ENCODE data around the gene PIK3C3. TPM values are rescaled to one million over a fixed set of nuclear protein-coding genes. Genes with fewer than 3 reads are reported as not detected.
"Not testable (repeated sequence)": the region's sequence is repeated elsewhere in the genome, so short reads cannot be mapped to it uniquely, and the experiment has no call there.

Gene PIK3C3
- polyA plus RNA-seq, 1 experiment = 77.5 TPM

DNA sequence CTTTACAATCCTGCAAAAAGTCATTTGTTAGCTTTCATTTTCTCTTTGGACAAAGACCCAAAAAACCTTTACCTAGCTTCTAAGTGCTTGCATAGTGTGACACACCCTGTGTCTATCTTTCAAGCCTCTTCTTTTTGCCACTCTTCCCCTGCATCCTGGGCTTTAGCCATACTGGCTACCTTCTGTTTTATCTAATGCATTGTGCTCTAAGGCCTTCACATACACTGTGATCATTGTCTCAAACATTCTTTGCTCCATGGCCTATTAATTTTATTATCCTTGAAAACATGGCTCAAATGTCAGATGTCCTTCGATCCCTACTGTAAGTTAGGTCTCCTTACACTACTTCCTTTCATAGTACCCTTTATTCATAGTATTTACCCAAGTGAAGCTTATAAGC is 84.4 kb downstream of the PIK3C3 start:
- no peaks in the 10 kb centered on the region for H3K9me3 ChIP-seq (ENCODE audit: control insufficient read depth, insufficient read depth, low read length)
- H3K27me3 ChIP-seq (ENCODE audit: control insufficient read depth, insufficient read depth, low read length) = no peaks in the 10 kb centered on the region
- ChIA-PET CTCF (interaction anchor here (1.0 to 8.4 kb wide), 3 partner anchors 8 to 13 kb away, joined by 3 to 129 read pairs (median 94); no protein-coding TSS in a partner anchor), POLR2A (interaction anchor here (0.7 kb wide), 1 partner anchor 8 kb away, joined by 4 read pairs; no protein-coding TSS in a partner anchor)
- peak overlapping the region; percentile 65 for H3K27ac ChIP-seq (ENCODE audit: low read depth, low read length)
- no peak for DNase-seq (ENCODE audit: low read depth, low spot score)
- no peak for TF ChIP-seq CTCF (IDR thresholded peaks at IDR 0.05; ENCODE audit: low read depth, low read length)
- no peak overlapping the region for H3K4me3 ChIP-seq (ENCODE audit: low read depth, low read length)

DNA sequence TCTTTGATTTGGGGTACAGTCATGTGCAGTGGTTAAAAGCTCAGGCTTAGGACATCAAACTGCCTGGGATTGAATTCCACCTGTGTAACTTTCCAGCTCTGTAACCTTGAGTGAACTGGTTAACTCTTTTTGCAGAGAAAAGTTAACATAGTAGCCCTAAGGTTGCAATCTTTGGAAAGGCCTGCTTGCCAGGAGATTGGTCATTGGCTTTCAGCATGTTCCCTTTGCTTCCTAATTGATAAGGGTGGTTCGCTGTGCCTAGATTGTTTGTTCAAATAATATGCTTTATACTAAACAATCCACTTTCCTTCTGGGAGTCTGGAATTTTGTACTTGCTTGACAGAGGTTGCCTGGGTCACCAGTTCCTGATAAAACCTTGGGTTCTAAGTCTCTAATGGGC is 86.8 kb downstream of the PIK3C3 start:
- CTCF ChIA-PET = interaction anchor here (1.2 to 8.4 kb wide), 3 partner anchors 11 to 22 kb away, joined by 3 to 129 read pairs (median 94); no protein-coding TSS in a partner anchor

GRCh38 chr18:42045346-42045745 is 90.3 kb downstream of the PIK3C3 start:
- ChIA-PET CTCF (interaction anchor here (1.1 to 1.7 kb wide), 3 partner anchors 9 to 17 kb away, joined by 5 to 10 read pairs (median 9); no protein-coding TSS in a partner anchor), POLR2A (no interaction called here)
- Histone ChIP-seq H3K27me3 (ENCODE audit: control insufficient read depth, insufficient read depth, low read length) (no peaks in the 10 kb centered on the region), H3K4me3 (ENCODE audit: low read depth, low read length) (no peak overlapping the region), H3K9me3 (ENCODE audit: control insufficient read depth, insufficient read depth, low read length) (no peaks in the 10 kb centered on the region), H3K27ac (ENCODE audit: low read depth, low read length) (no peak overlapping the region)
- DNase-seq (ENCODE audit: low read depth, low spot score) = no peak
- no peak for TF ChIP-seq CTCF (IDR thresholded peaks at IDR 0.05; ENCODE audit: low read depth, low read length)

More for the DNA sequence above, 86.8 kb downstream of the PIK3C3 start:
- POLR2A ChIA-PET = no interaction called here
- H3K27ac ChIP-seq (ENCODE audit: low read depth, low read length) = no peak overlapping the region
- H3K27me3 ChIP-seq (ENCODE audit: control insufficient read depth, insufficient read depth, low read length) = no peaks in the 10 kb centered on the region
- no peak for DNase-seq (ENCODE audit: low read depth, low spot score)
- no peak overlapping the region for H3K4me3 ChIP-seq (ENCODE audit: low read depth, low read length)
- TF ChIP-seq CTCF (IDR thresholded peaks at IDR 0.05; ENCODE audit: low read depth, low read length) = no peak
- no peaks in the 10 kb centered on the region for H3K9me3 ChIP-seq (ENCODE audit: control insufficient read depth, insufficient read depth, low read length)

- Histone ChIP-seq H3K27me3 (ENCODE audit: control insufficient read depth, insufficient read depth, low read length) (no peaks in the 10 kb centered on the region), H3K9me3 (ENCODE audit: control insufficient read depth, insufficient read depth, low read length) (no peaks in the 10 kb centered on the region), H3K4me3 (ENCODE audit: low read depth, low read length) (no peak overlapping the region), H3K27ac (ENCODE audit: low read depth, low read length) (no peak overlapping the region)
- CTCF ChIA-PET = interaction anchor here (0.9 to 2.8 kb wide), 5 partner anchors 9 to 67 kb away, joined by 3 to 25 read pairs (median 9); no protein-coding TSS in a partner anchor
- no peak for TF ChIP-seq CTCF (IDR thresholded peaks at IDR 0.05; ENCODE audit: low read depth, low read length)
- POLR2A ChIA-PET = interaction anchor here (0.8 kb wide), 1 partner anchor 8 kb away, joined by 4 read pairs; no protein-coding TSS in a partner anchor
- no peak for DNase-seq (ENCODE audit: low read depth, low spot score)
Observed at GRCh38 chr18:42047721-42048120, 92.7 kb downstream of the PIK3C3 start.

- no peak overlapping the region for H3K4me3 ChIP-seq (ENCODE audit: low read depth, low read length)
- peak; percentile 55 for DNase-seq (ENCODE audit: low read depth, low spot score)
- TF ChIP-seq CTCF (IDR thresholded peaks at IDR 0.05; ENCODE audit: low read depth, low read length) = no peak
- no peak overlapping the region for H3K27ac ChIP-seq (ENCODE audit: low read depth, low read length)
- CTCF ChIA-PET = interaction anchor here (0.9 to 2.8 kb wide), 5 partner anchors 9 to 66 kb away, joined by 3 to 25 read pairs (median 9); no protein-coding TSS in a partner anchor
- no peaks in the 10 kb centered on the region for H3K27me3 ChIP-seq (ENCODE audit: control insufficient read depth, insufficient read depth, low read length)
- POLR2A ChIA-PET = no interaction called here
- H3K9me3 ChIP-seq (ENCODE audit: control insufficient read depth, insufficient read depth, low read length) = no peaks in the 10 kb centered on the region
Observed at GRCh38 chr18:42048158-42048557, 93.1 kb downstream of the PIK3C3 start.

DNA sequence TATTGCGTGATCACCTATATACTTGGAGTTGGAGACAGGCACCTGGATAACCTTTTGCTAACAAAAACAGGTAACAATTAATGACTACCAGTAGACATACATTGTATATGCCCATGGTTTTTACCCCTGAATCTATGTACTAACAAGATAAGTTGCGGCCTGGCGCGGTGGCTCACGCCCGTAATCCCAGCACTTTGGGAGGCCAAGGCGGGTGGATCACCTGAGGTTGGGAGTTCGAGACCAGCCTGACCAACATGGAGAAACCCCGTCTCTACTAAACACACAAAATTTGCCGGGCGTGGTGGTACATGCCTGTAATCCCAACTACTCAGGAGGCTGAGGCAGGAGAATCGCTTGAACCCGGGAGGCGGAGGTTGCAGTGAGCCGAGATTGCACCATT is 94.5 kb downstream of the PIK3C3 start:
- POLR2A ChIA-PET; DNase-seq (ENCODE audit: low read depth, low spot score); H3K27me3 ChIP-seq (ENCODE audit: control insufficient read depth, insufficient read depth, low read length); H3K4me3 ChIP-seq (ENCODE audit: low read depth, low read length); H3K9me3 ChIP-seq (ENCODE audit: control insufficient read depth, insufficient read depth, low read length); H3K27ac ChIP-seq (ENCODE audit: low read depth, low read length): not testable (repeated sequence)
- CTCF ChIA-PET = interaction anchor here (0.9 to 6.0 kb wide), 4 partner anchors 19 to 1222 kb away, joined by 3 to 91 read pairs (median 62); no protein-coding TSS in a partner anchor

All from AG04450 (cell line).